H1 (cell line): ENCODE data around the gene NRXN2. TPM values are rescaled to one million over a fixed set of nuclear protein-coding genes. Genes with fewer than 3 reads are reported as not detected.

Experiments used
- CTCF ChIA-PET: fragments of 300-600 bp; sonication (Branson Sonifier 250); formaldehyde crosslinking; loops from one replicate; lab custom pipeline; 2021; ENCODE audit not compliant: partially characterized antibody; lab: Charles Lee
- POLR2A ChIA-PET: fragments of 300-600 bp; sonication (Branson Sonifier 250); formaldehyde crosslinking; loops from one replicate; lab custom pipeline; 2021; ENCODE audit warnings: inconsistent platforms; ENCODE audit not compliant: partially characterized antibody; lab: Charles Lee
- DNase-seq, 2 experiments: peaks; one replicate each; pipeline versions ENCODE4 v3.0.0 to v3.0.0-alpha.2; 2010 to 2022; ENCODE audit warnings: low spot score in 2 of 2, low read depth in 1 of 2, mixed read lengths in 1 of 2
- FAIRE-seq: peaks from 2 replicates; lab custom pipeline; 2011; peaks lifted over from hg19 to GRCh38; lab: Jason Lieb, UNC
- H2AFZ ChIP-seq: 2 replicates; pipeline ENCODE4 v1.8.1; 2012; ENCODE audit warnings: low read length, inconsistent platforms
- H2AK5ac ChIP-seq: 2 replicates; pipeline ENCODE4 v1.6.1; 2013; ENCODE audit warnings: low read depth, low read length
- H2BK120ac ChIP-seq: replicated peaks from 2 replicates; pipeline ENCODE3; 2013; ENCODE audit warnings: low read depth, low read length, inconsistent platforms
- H2BK12ac ChIP-seq: 2 replicates; pipeline ENCODE4 v1.6.1; 2013; ENCODE audit warnings: low read depth, low read length
- H2BK15ac ChIP-seq: 2 replicates; pipeline ENCODE4 v1.6.1; 2013; ENCODE audit warnings: low read length
- H2BK20ac ChIP-seq: 2 replicates; pipeline ENCODE4 v1.6.1; 2013; ENCODE audit warnings: low read length
- H2BK5ac ChIP-seq: 2 replicates; pipeline ENCODE4 v1.6.1; 2013; ENCODE audit warnings: low read depth, low read length
- H3K14ac ChIP-seq: 2 replicates; pipeline ENCODE4 v1.6.1; 2013; ENCODE audit warnings: inconsistent platforms; ENCODE audit not compliant: insufficient read length
- H3K18ac ChIP-seq: 2 replicates; pipeline ENCODE4 v1.6.1; 2013; ENCODE audit warnings: low read length; ENCODE audit errors: extremely low read depth
- H3K23ac ChIP-seq: 2 replicates; pipeline ENCODE4 v1.6.1; 2013; ENCODE audit warnings: inconsistent platforms; ENCODE audit not compliant: insufficient read length
- H3K23me2 ChIP-seq: 2 replicates; pipeline ENCODE4 v1.6.1; 2013; ENCODE audit warnings: low read depth, low read length
- H3K27ac ChIP-seq: 2 replicates; pipeline ENCODE4 v1.6.1; 2011; ENCODE audit warnings: low read depth, low read length, inconsistent platforms
- H3K27me3 ChIP-seq, 4 experiments: replicated peaks in 1 of 4; 1 replicate in 1 of 4; 2 replicates in 3 of 4; pipeline versions ENCODE4 v1.6.1 to v1.8.1; 2011 to 2013; ENCODE audit warnings: low read length in 3 of 4, mild to moderate bottlenecking in 3 of 4, inconsistent platforms in 2 of 4, mixed read lengths in 2 of 4, moderate library complexity in 1 of 4; ENCODE audit not compliant: control insufficient read depth in 3 of 4, insufficient read depth in 3 of 4; ENCODE audit errors: extremely low read depth in 1 of 4
- H3K36me3 ChIP-seq, 4 experiments: 2 replicates each; pipeline versions ENCODE4 v1.6.1 to v1.8.1; 2011 to 2013; ENCODE audit warnings: mild to moderate bottlenecking in 4 of 4, low read length in 3 of 4, moderate library complexity in 2 of 4, control low read depth in 1 of 4, inconsistent platforms in 1 of 4; ENCODE audit not compliant: insufficient read depth in 4 of 4, control insufficient read depth in 2 of 4
- H3K4ac ChIP-seq: replicated peaks from 2 replicates; pipeline ENCODE3; 2013; ENCODE audit warnings: low read length, low read depth, mixed read lengths, inconsistent platforms; ENCODE audit not compliant: insufficient read length
- H3K4me1 ChIP-seq, 4 experiments: replicated peaks in 1 of 4; 1 replicate in 1 of 4; 2 replicates in 3 of 4; pipeline versions ENCODE4 v1.6.1 to v1.8.1; 2011 to 2013; ENCODE audit warnings: low read length in 3 of 4, inconsistent platforms in 2 of 4, mixed read lengths in 1 of 4; ENCODE audit not compliant: insufficient read depth in 4 of 4, control insufficient read depth in 3 of 4
- H3K4me2 ChIP-seq, 2 experiments: 2 replicates each; pipeline versions ENCODE4 v1.6.1 to v1.8.1; 2011 to 2013; ENCODE audit warnings: low read depth in 2 of 2, low read length in 2 of 2, control low read depth in 1 of 2, inconsistent platforms in 1 of 2, mild to moderate bottlenecking in 1 of 2; ENCODE audit not compliant: insufficient read depth in 1 of 2
- H3K4me3 ChIP-seq, 4 experiments: fragments of 200-600, 300-600 bp in 1 of 4; sonication (generic), shearing (Covaris generic), sonication (Bioruptor Twin) in 1 of 4; 2 replicates each; pipeline versions ENCODE4 v1.5.1 to v1.8.1; 2011 to 2016; ENCODE audit warnings: low read length in 4 of 4, low read depth in 3 of 4, control low read depth in 2 of 4, inconsistent platforms in 2 of 4, mild to moderate bottlenecking in 2 of 4, mixed read lengths in 1 of 4, moderate library complexity in 1 of 4; ENCODE audit not compliant: insufficient read depth in 2 of 4; ENCODE audit errors: extremely low read depth in 1 of 4
- H3K56ac ChIP-seq: replicated peaks from 2 replicates; pipeline ENCODE3; 2013; ENCODE audit warnings: low read depth, mild to moderate bottlenecking, mixed read lengths, low read length, inconsistent platforms; ENCODE audit not compliant: insufficient read length
- H3K79me1 ChIP-seq: 2 replicates; pipeline ENCODE4 v1.6.1; 2013; ENCODE audit warnings: low read depth, low read length, control low read depth
- H3K79me2 ChIP-seq, 2 experiments: 2 replicates each; pipeline versions ENCODE4 v1.6.1 to v1.8.1; 2012 to 2013; ENCODE audit warnings: low read length in 2 of 2, mild to moderate bottlenecking in 2 of 2, inconsistent platforms in 1 of 2; ENCODE audit not compliant: insufficient read depth in 2 of 2, control insufficient read depth in 1 of 2
- H3K9ac ChIP-seq, 4 experiments: replicated peaks in 1 of 4; 1 replicate in 1 of 4; 2 replicates in 3 of 4; pipeline versions ENCODE4 v1.6.1 to v1.8.1; 2011 to 2013; ENCODE audit warnings: low read depth in 3 of 4, low read length in 3 of 4, control low read depth in 2 of 4, mild to moderate bottlenecking in 2 of 4, moderate library complexity in 2 of 4, inconsistent platforms in 1 of 4; ENCODE audit errors: extremely low read depth in 1 of 4
- H3K9me3 ChIP-seq, 2 experiments: 2 replicates each; pipeline versions ENCODE4 v1.6.1 to v1.8.1; 2012 to 2013; ENCODE audit warnings: mild to moderate bottlenecking in 2 of 2, moderate library complexity in 2 of 2, control low read depth in 1 of 2, inconsistent platforms in 1 of 2, low read depth in 1 of 2, low read length in 1 of 2, mixed read lengths in 1 of 2; ENCODE audit not compliant: insufficient read depth in 2 of 2
- H4K20me1 ChIP-seq, 2 experiments: replicated peaks in 1 of 2; 2 replicates each; pipeline versions ENCODE3 to v1.8.1; 2011 to 2013; ENCODE audit warnings: inconsistent platforms in 2 of 2, low read length in 2 of 2, mild to moderate bottlenecking in 1 of 2; ENCODE audit not compliant: insufficient read depth in 2 of 2, control insufficient read depth in 1 of 2
- H4K5ac ChIP-seq: 2 replicates; pipeline ENCODE4 v1.6.1; 2013; ENCODE audit warnings: low read length, low read depth, mixed read lengths, inconsistent platforms; ENCODE audit not compliant: insufficient read length
- H4K8ac ChIP-seq: 2 replicates; pipeline ENCODE4 v1.8.0; 2013; ENCODE audit warnings: mild to moderate bottlenecking, moderate library complexity, low read length, inconsistent platforms; ENCODE audit not compliant: insufficient read depth; ENCODE audit errors: extremely low read depth
- H4K91ac ChIP-seq: replicated peaks from 2 replicates; pipeline ENCODE3; 2013; ENCODE audit warnings: low read length, mixed read lengths, inconsistent platforms; ENCODE audit not compliant: insufficient read length
- BCL11A ChIP-seq, 2 experiments: IDR thresholded peaks; one replicate each; pipeline ENCODE4 v1.6.1; 2011; ENCODE audit warnings: low read depth in 2 of 2, low read length in 2 of 2, mild to moderate bottlenecking in 2 of 2
- FOSL1 ChIP-seq: IDR thresholded peaks from 2 replicates; pipeline ENCODE4 v1.6.1; 2011; ENCODE audit warnings: mild to moderate bottlenecking, low read depth, low read length, moderate library complexity; ENCODE audit not compliant: insufficient read depth
- HDAC2 ChIP-seq, 2 experiments: fragments of 300-600 bp in 1 of 2; sonication (generic) in 1 of 2; IDR thresholded peaks; 2 replicates each; pipeline ENCODE4 v1.6.1; 2011 to 2012; ENCODE audit warnings: low read depth in 2 of 2, low read length in 2 of 2, mild to moderate bottlenecking in 2 of 2, moderate library complexity in 2 of 2, borderline replicate concordance in 1 of 2, inconsistent platforms in 1 of 2
- HDAC6 ChIP-seq: IDR thresholded peaks from one replicate; pipeline ENCODE4 v1.7.1; 2012; ENCODE audit warnings: low read depth, mild to moderate bottlenecking, inconsistent platforms, low read length, moderate library complexity
- KDM5A ChIP-seq: fragments of 200-600 bp; IDR thresholded peaks from 2 replicates; pipeline ENCODE4 v1.7.1; 2012; ENCODE audit warnings: mild to moderate bottlenecking, low read length, inconsistent platforms, mixed read lengths
- POLR2A ChIP-seq, 2 experiments: IDR thresholded peaks; 1 replicate in 1 of 2; 2 replicates in 1 of 2; pipeline ENCODE4 v1.6.1; 2011; ENCODE audit warnings: low read depth in 2 of 2, low read length in 2 of 2, mild to moderate bottlenecking in 2 of 2; ENCODE audit errors: control extremely low read depth in 1 of 2
- RBBP5 ChIP-seq: IDR thresholded peaks from 2 replicates; pipeline ENCODE4 v1.7.1; 2012; ENCODE audit warnings: low read depth, mild to moderate bottlenecking, inconsistent platforms, low read length, moderate library complexity, borderline replicate concordance
- SAP30 ChIP-seq: fragments of 300-600 bp; sonication (generic); IDR thresholded peaks from 2 replicates; pipeline ENCODE4 v1.7.1; 2012; ENCODE audit warnings: low read length, moderate library complexity, mild to moderate bottlenecking, inconsistent platforms; ENCODE audit not compliant: insufficient read depth, insufficient replicate concordance
- TAF7 ChIP-seq: optimal IDR thresholded peaks from 2 replicates; pipeline ENCODE3; 2011; ENCODE audit warnings: low read depth, mild to moderate bottlenecking, inconsistent platforms, low read length, moderate library complexity, borderline replicate concordance
- WGBS, 2 experiments: shearing (Covaris generic) in 1 of 2; methylation state at CpG; one replicate each; pipeline versions ENCODE4 v1.1.6 to v1.1.7; 2013 to 2015; ENCODE audit warnings: low lambda C conversion rate in 2 of 2, mixed read lengths in 2 of 2, inconsistent platforms in 1 of 2, low coverage in 1 of 2, missing lambda C conversion rate in 1 of 2; ENCODE audit not compliant: insufficient replicate concordance in 2 of 2, insufficient coverage in 1 of 2, insufficient read length in 1 of 2; ENCODE audit errors: extremely low coverage in 1 of 2, missing lambda C conversion rate in 1 of 2; 5-methylcytosine and 5-hydroxymethylcytosine counted together
- polyA plus RNA-seq, 7 experiments: library from polyadenylated mRNA; depleted of rRNA in 3 of 7; stranded (reverse) in 5 of 7; unstranded in 2 of 7; fragments of >200 nt in 5 of 7; fragments of 200-250 nt in 2 of 7; gene quantifications; 1 replicate in 5 of 7; 2 replicates in 1 of 7; 4 replicates in 1 of 7; pipeline versions ENCODE4 v1.2.1 to v1.2.3, GENCODE V29; 2011 to 2013; ENCODE audit warnings: missing spikeins in 2 of 7, mixed read lengths in 2 of 7
- total RNA-seq: library from RNA; stranded (reverse); fragmentation: NEBNext Ultra II Directional; extraction: Animal tissue kit (Norgen Biotek cat#: 25700); gene quantifications from 2 replicates; pipeline ENCODE4 v1.2.1, GENCODE V29; 2021
- TF ChIP-seq, protein P1 (sequence below): IDR thresholded peaks from 2 replicates; pipeline ENCODE4 v1.6.1; 2011; ENCODE audit warnings: low read depth, mild to moderate bottlenecking, low read length; ENCODE audit not compliant: insufficient read depth

Gene NRXN2
- total and polyA plus RNA-seq, 2 of the 8 experiments (the other 6 are each of a cell fraction or from before 2014, with no cell fraction given), result 1.3 to 11.5 TPM

DNA sequence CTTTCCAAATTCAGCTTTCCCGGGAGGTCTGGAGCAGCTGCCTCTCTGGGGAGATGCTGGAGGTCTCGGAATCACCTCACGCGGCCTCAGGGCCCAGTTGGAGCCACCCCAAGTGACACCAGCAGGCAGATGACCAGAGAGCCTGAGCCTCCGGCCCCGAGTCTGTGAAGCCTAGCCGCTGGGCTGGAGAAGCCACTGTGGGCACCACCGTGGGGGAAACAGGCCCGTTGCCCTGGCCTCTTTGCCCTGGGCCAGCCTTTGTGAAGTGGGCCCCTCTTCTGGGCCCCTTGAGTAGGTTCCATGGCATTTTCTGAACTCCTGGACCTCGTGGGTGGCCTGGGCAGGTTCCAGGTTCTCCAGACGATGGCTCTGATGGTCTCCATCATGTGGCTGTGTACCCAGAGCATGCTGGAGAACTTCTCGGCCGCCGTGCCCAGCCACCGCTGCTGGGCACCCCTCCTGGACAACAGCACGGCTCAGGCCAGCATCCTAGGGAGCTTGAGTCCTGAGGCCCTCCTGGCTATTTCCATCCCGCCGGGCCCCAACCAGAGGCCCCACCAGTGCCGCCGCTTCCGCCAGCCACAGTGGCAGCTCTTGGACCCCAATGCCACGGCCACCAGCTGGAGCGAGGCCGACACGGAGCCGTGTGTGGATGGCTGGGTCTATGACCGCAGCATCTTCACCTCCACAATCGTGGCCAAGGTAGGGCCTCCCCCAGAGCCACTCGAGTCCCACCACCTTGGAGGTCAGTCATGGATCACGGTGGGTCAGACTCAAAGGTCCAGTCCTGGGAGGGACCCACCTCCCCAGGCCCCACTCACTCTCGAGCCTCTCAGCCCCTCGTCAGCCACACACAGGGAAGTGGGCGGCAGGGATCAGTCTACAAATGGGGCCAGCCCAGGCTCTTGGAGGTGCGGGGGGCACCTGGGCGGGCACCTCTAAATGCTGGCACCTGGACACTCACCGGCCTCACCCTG is 131.5 kb downstream of the NRXN2 start:
- Histone ChIP-seq H2BK15ac (no peak overlapping the region), H3K4me1 (no peaks in the 10 kb centered on the region), H3K9me3 (peaks cover 0 to 10% of the 10 kb centered on the region in 2 experiments; a peak in 2 of 4 replicates), H3K36me3 (no peaks in the 10 kb centered on the region), H4K20me1 (peaks cover 0 to 11% of the 10 kb centered on the region in 2 experiments), H4K91ac (no peak overlapping the region), H3K14ac (no peak overlapping the region), H2BK5ac (no peak overlapping the region), H3K9ac (no peak overlapping the region), H3K4me3 (no peak overlapping the region), H2BK12ac (no peak overlapping the region), H3K56ac (no peak overlapping the region), H2BK120ac (no peak overlapping the region), H2BK20ac (no peak overlapping the region), H4K5ac (no peak overlapping the region), H3K27ac (no peak overlapping the region), H2AFZ (no peak overlapping the region), H2AK5ac (no peak overlapping the region), H3K4me2 (no peak overlapping the region), H3K18ac (no peak overlapping the region), H3K23me2 (peaks cover 21% of the 10 kb centered on the region; the same call in 1 of the 2 replicates), H4K8ac (no peak overlapping the region), H3K79me2 (no peaks in the 10 kb centered on the region), H3K79me1 (no peaks in the 10 kb centered on the region), H3K4ac (no peak overlapping the region), H3K23ac (no peak overlapping the region), H3K27me3 (peaks cover 0 to 3% (median 2%) of the 10 kb centered on the region in 4 experiments; a peak in 3 of 7 replicates)
- WGBS, 2 experiments, result 86% methylated on average over 27 of the region's 36 CpGs; no CpG with 5 or more reads in 1 of the 2 experiments
- no peak for FAIRE-seq
- DNase-seq, result no peak
- ChIA-PET CTCF (interaction anchor here (1.0 to 2.4 kb wide), 3 partner anchors 26 to 39 kb away, joined by 3 to 6 read pairs (median 3); no protein-coding TSS in a partner anchor), POLR2A (interaction anchor here (1.3 kb wide), 1 partner anchor 19 kb away, joined by 3 read pairs; no protein-coding TSS in a partner anchor)
- no peak for TF ChIP-seq SAP30
- no peak for TF ChIP-seq BCL11A (IDR thresholded peaks at IDR 0.05; ENCODE audit: low read depth in 2 of 2, low read length in 2 of 2)
- TF ChIP-seq KDM5A, result no peak
- no peak for TF ChIP-seq FOSL1
- TF ChIP-seq HDAC2 (IDR thresholded peaks at IDR 0.05; ENCODE audit: borderline replicate concordance in 1 of 2, low read depth in 2 of 2, low read length in 2 of 2), result no peak
- TF ChIP-seq, protein P1, sequence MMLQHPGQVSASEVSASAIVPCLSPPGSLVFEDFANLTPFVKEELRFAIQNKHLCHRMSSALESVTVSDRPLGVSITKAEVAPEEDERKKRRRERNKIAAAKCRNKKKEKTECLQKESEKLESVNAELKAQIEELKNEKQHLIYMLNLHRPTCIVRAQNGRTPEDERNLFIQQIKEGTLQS, result no peak
- TF ChIP-seq HDAC6, result no peak
- TF ChIP-seq RBBP5, result no peak
- no peak for TF ChIP-seq TAF7
- no peak for TF ChIP-seq POLR2A (IDR thresholded peaks at IDR 0.05; ENCODE audit: control extremely low read depth in 1 of 2, low read depth in 2 of 2, low read length in 2 of 2)
